Activated CD4-positive, alpha-beta T cell treated with anti-CD3 and anti-CD28 coated beads, Interleukin-2, amount 10 ng/mL, durations not matched to agents 24 days and 14 days (primary cell): Measurements from ENCODE around the gene MRPL58. TPM values are rescaled to one million over a fixed set of nuclear protein-coding genes. Genes with fewer than 3 reads are reported as not detected.
"Not testable (repeated sequence)": the region's sequence is repeated elsewhere in the genome, so short reads cannot be mapped to it uniquely, and the experiment has no call there.

ENCODE experiments used
- DNase-seq: peaks from one replicate; pipeline ENCODE4 v3.0.0; 2022
- H3K27ac Mint-ChIP-seq: one replicate; pipeline ENCODE4 v1.8.0; 2022; ENCODE audit warnings: mild to moderate bottlenecking, mixed read lengths
- H3K27me3 Mint-ChIP-seq: one replicate; pipeline ENCODE4 v1.8.0; 2022; ENCODE audit warnings: mixed read lengths
- H3K36me3 Mint-ChIP-seq: one replicate; pipeline ENCODE4 v1.8.0; 2022; ENCODE audit warnings: low read depth, mild to moderate bottlenecking, mixed read lengths
- H3K4me1 Mint-ChIP-seq: one replicate; pipeline ENCODE4 v1.8.0; 2021; ENCODE audit warnings: mixed read lengths
- H3K4me3 Mint-ChIP-seq: one replicate; pipeline ENCODE4 v1.8.0; 2022; ENCODE audit warnings: mild to moderate bottlenecking, moderate library complexity, mixed read lengths
- H3K9me3 Mint-ChIP-seq: one replicate; pipeline ENCODE4 v1.8.0; 2021; ENCODE audit warnings: mixed read lengths
- intact Hi-C: fragments of 100-400 bp; cut with micrococcal nuclease; formaldehyde crosslinking; loops from one replicate; pipeline ENCODE4 v1.15.1; 2023
- total RNA-seq: library from RNA; stranded (reverse); gene quantifications from 2 replicates; pipeline ENCODE4 v1.2.3, GENCODE V29; 2022

Gene MRPL58
- total RNA-seq, 1 donor from 2014 or later: 73.3 TPM

GRCh38 chr17:75013092-75013559 lies 656 bp downstream of the MRPL58 start:
- H3K36me3 Mint-ChIP-seq: peaks cover 18% of the 10 kb centered on the region
- peaks cover 21% of the 10 kb centered on the region for H3K4me1 Mint-ChIP-seq
- DNase-seq: no peak
- H3K4me3 Mint-ChIP-seq: peak overlapping the region; percentile 97
- no peaks in the 10 kb centered on the region for H3K27me3 Mint-ChIP-seq
- H3K27ac Mint-ChIP-seq: peak overlapping the region; percentile 93
- intact Hi-C loops: loop anchor here (2.0 kb wide), 1 partner anchor 52 kb away; no protein-coding TSS in a partner anchor
- no peaks in the 10 kb centered on the region for H3K9me3 Mint-ChIP-seq

GRCh38 chr17:75019146-75019545 lies 6.7 kb downstream of the MRPL58 start:
- H3K27me3 Mint-ChIP-seq: no peaks in the 10 kb centered on the region
- H3K27ac Mint-ChIP-seq: no peak overlapping the region
- intact Hi-C loops: no loop called here
- H3K36me3 Mint-ChIP-seq: peaks cover 47% of the 10 kb centered on the region
- H3K4me3 Mint-ChIP-seq: no peak overlapping the region
- H3K4me1 Mint-ChIP-seq: peaks cover 2% of the 10 kb centered on the region
- no peaks in the 10 kb centered on the region for H3K9me3 Mint-ChIP-seq
- DNase-seq: no peak

GRCh38 chr17:75019710-75020109 lies 7.2 kb downstream of the MRPL58 start:
- Mint-ChIP-seq H3K9me3 (no peaks in the 10 kb centered on the region), H3K4me1 (peaks cover 4% of the 10 kb centered on the region), H3K4me3 (no peak overlapping the region), H3K27ac (no peak overlapping the region), H3K27me3 (no peaks in the 10 kb centered on the region), H3K36me3 (peaks cover 50% of the 10 kb centered on the region)
- intact Hi-C loops: no loop called here
- DNase-seq: no peak

GRCh38 chr17:75020331-75021110 lies 8.1 kb downstream of the MRPL58 start:
- Mint-ChIP-seq H3K27me3 (no peaks in the 10 kb centered on the region), H3K36me3 (peaks cover 54% of the 10 kb centered on the region), H3K4me3 (no peak overlapping the region), H3K27ac (no peak overlapping the region), H3K9me3 (no peaks in the 10 kb centered on the region), H3K4me1 (peaks cover 9% of the 10 kb centered on the region)
- no peak for DNase-seq
- intact Hi-C loops: no loop called here

- intact Hi-C loops: no loop called here
- Mint-ChIP-seq H3K36me3 (peaks cover 40% of the 10 kb centered on the region), H3K27ac (peak overlapping the region; percentile 53), H3K9me3 (no peaks in the 10 kb centered on the region), H3K27me3 (peaks cover 7% of the 10 kb centered on the region), H3K4me3 (peak overlapping the region; percentile 55), H3K4me1 (peaks cover 13% of the 10 kb centered on the region)
- DNase-seq: peak; percentile 82
Observed at GRCh38 chr17:75024686-75025397, 12.4 kb downstream of the MRPL58 start.

GRCh38 chr17:75025398-75025734 lies 12.9 kb downstream of the MRPL58 start:
- Mint-ChIP-seq H3K4me1 (peaks cover 15% of the 10 kb centered on the region), H3K36me3 (peaks cover 37% of the 10 kb centered on the region), H3K27ac (peak overlapping the region; percentile 53), H3K4me3 (peak overlapping the region; percentile 55)
- DNase-seq, H3K27me3 Mint-ChIP-seq, intact Hi-C loops, H3K9me3 Mint-ChIP-seq: not testable (repeated sequence)

- peaks cover 10% of the 10 kb centered on the region for H3K27me3 Mint-ChIP-seq
- intact Hi-C loops, H3K4me3 Mint-ChIP-seq, DNase-seq, H3K9me3 Mint-ChIP-seq, H3K27ac Mint-ChIP-seq: not testable (repeated sequence)
- H3K36me3 Mint-ChIP-seq: peaks cover 25% of the 10 kb centered on the region
- peaks cover 18% of the 10 kb centered on the region for H3K4me1 Mint-ChIP-seq
Observed at GRCh38 chr17:75026650-75027049, 14.2 kb downstream of the MRPL58 start.

GRCh38 chr17:75030161-75030560 lies 17.7 kb downstream of the MRPL58 start:
- Mint-ChIP-seq H3K4me1 (peaks cover 36% of the 10 kb centered on the region), H3K27me3 (peaks cover 13% of the 10 kb centered on the region), H3K27ac (no peak overlapping the region), H3K36me3 (peaks cover 6% of the 10 kb centered on the region), H3K9me3 (no peaks in the 10 kb centered on the region), H3K4me3 (no peak overlapping the region)
- no peak for DNase-seq
- intact Hi-C loops: loop anchor here (5.0 kb wide), 1 partner anchor 152 kb away; the partner anchor contains the start of gene SUMO2

- Mint-ChIP-seq H3K27ac (peak overlapping the region; percentile 42), H3K36me3 (peaks cover 3% of the 10 kb centered on the region)
- intact Hi-C loops: loop anchor here (2.0 to 5.0 kb wide), 3 partner anchors 45 to 150 kb away; partner anchors contain the start of genes CDR2L and SUMO2
Observed at GRCh38 chr17:75031972-75032719, 19.7 kb downstream of the MRPL58 start.

GRCh38 chr17:75032720-75033280 lies 20.3 kb downstream of the MRPL58 start:
- Mint-ChIP-seq H3K36me3 (peaks cover 3% of the 10 kb centered on the region), H3K4me1 (peaks cover 49% of the 10 kb centered on the region), H3K9me3 (no peaks in the 10 kb centered on the region), H3K27me3 (peaks cover 8% of the 10 kb centered on the region), H3K27ac (no peak overlapping the region), H3K4me3 (peak overlapping the region; percentile 98)
- DNase-seq: no peak
- intact Hi-C loops: loop anchor here (1.0 to 5.0 kb wide), 4 partner anchors 20 to 150 kb away; partner anchors contain the start of genes CDR2L, MRPL58 and SUMO2

More at GRCh38 chr17:75031972-75032719, 19.7 kb downstream of the MRPL58 start:
- H3K9me3 Mint-ChIP-seq: no peaks in the 10 kb centered on the region
- H3K4me1 Mint-ChIP-seq: peaks cover 47% of the 10 kb centered on the region
- peak; percentile 87 for DNase-seq
- H3K27me3 Mint-ChIP-seq: peaks cover 9% of the 10 kb centered on the region
- peak overlapping the region; percentile 75 for H3K4me3 Mint-ChIP-seq

GRCh38 chr17:75033346-75034235 lies 21.1 kb downstream of the MRPL58 start:
- H3K36me3 Mint-ChIP-seq: peaks cover 3% of the 10 kb centered on the region
- peak overlapping the region; percentile 97 for H3K27ac Mint-ChIP-seq
- peaks cover 49% of the 10 kb centered on the region for H3K4me1 Mint-ChIP-seq
- intact Hi-C loops: loop anchor here (1.0 to 5.0 kb wide), 4 partner anchors 21 to 149 kb away; partner anchors contain the start of genes CDR2L, MRPL58 and SUMO2
- no peaks in the 10 kb centered on the region for H3K9me3 Mint-ChIP-seq
- peak overlapping the region; percentile 98 for H3K4me3 Mint-ChIP-seq
- peaks cover 8% of the 10 kb centered on the region for H3K27me3 Mint-ChIP-seq
- DNase-seq: peak; percentile 95

- peaks cover 53% of the 10 kb centered on the region for H3K4me1 Mint-ChIP-seq
- peak; percentile 95 for DNase-seq
Observed at GRCh38 chr17:75034236-75034908, 21.9 kb downstream of the MRPL58 start.

More at GRCh38 chr17:75034236-75034908, 21.9 kb downstream of the MRPL58 start:
- peaks cover 3% of the 10 kb centered on the region for H3K36me3 Mint-ChIP-seq
- intact Hi-C loops: loop anchor here (5.0 kb wide), 1 partner anchor 148 kb away; the partner anchor contains the start of gene SUMO2
- H3K4me3 Mint-ChIP-seq: peak overlapping the region; percentile 98
- no peaks in the 10 kb centered on the region for H3K9me3 Mint-ChIP-seq
- H3K27me3 Mint-ChIP-seq: peaks cover 6% of the 10 kb centered on the region
- H3K27ac Mint-ChIP-seq: peak overlapping the region; percentile 97
